NCI-H82 (cell line): ENCODE measurements around the gene NEDD4.
A peak's percentile ranks its signal among the peaks of the same experiment; 100 is the strongest.
"Not testable (repeated sequence)": the region's sequence is repeated elsewhere in the genome, so short reads cannot be mapped to it uniquely, and the experiment has no call there.

Experiments
- DNase-seq: peaks from one replicate; lab custom pipeline; 2025; lab: John Stamatoyannopoulos, UW

Gene NEDD4

GRCh38 chr15:55958349-55958748 is 35.1 kb downstream of the NEDD4 start:
- DNase-seq = no peak

DNA sequence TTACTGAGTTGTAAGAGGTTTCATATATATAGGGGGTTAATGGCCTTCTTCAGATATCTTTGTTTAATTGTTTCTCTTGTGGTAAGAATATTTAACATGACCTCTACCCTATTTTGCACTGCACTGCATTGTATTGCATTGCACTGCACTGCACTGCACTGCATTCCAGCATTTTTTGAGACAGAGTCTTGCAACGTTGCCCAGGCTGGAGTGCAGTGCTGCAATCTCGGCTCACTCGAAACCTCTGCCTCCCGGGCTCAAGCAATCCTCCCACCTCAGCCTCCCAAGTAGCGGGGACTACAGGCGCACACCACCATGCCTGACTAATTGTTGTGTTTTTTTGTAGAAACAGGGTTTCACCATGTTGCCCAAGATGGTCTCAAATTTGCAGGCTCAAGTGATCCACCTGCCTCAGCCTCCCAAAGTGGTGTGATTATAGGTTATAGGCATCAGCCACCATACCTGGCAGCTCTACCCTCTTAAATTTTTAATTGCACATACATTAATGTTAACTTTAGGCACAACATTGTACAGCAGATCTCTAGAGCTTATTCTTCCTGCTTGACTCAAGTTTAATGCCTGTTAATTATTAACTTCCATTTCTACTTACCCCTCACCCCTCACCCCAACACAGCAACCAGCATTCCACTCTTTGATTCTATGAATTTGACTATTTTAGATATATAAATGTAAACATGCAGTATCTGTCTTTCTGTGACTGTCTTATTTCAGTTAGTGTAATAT is 38.4 kb downstream of the NEDD4 start:
- DNase-seq = no peak

DNA sequence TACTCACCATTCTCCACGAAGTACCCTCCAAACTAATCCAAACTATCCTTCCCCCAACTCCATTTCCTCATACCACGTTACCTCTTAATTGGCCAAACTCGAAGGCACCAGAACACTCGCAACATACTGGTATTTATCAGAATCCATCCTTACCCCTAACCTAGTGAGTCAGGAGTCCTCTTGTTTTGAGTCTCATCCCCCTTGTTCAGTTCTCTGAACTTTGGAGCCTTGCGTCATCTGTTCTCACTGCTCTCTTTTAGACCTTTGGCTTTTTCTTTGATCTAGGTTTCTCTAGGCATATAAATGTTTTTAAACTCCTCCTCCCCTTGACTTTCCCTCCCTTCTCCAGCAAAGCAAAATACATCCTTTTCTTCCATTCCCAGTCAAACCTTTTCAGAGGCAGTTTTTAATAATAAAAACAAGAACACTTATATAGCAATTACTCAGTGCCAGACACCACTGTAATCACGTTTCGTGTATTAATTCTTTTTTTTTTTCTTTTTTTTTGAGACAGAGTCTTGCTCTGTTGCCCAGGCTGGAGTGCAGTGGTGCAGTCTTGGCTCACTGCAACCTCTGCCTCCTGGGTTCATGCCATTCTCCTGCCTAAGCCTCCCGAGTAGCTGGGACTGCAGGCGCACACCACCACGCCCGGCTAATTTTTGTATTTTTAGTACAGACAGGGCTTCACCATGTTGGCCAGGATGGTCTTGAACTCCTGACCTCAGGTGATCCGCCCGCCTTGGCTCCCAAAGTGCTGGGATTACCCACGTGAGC is 40.7 kb downstream of the NEDD4 start:
- DNase-seq = not testable (repeated sequence)

GRCh38 chr15:55944606-55945005 is 48.8 kb downstream of the NEDD4 start:
- DNase-seq = not testable (repeated sequence)

DNA sequence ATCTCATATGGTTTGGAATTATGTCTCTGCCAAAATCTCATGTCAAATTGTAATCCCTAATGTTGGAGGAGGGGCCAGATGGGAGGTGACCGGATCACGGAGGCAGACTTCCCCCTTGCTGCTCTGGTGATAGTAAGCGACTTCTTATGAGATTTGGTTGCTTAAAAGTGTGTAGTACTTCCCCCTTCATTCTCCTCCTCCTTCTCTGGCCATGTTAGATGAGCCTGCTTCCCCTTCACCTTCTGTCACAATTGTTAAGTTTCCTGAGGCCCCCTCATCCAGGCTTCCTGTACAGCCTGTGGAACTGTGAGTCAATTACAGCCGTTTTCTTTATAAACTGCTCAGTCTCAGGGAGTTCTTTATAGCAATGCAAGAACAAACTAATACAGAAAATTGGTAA is 51.1 kb downstream of the NEDD4 start:
- DNase-seq = no peak

DNA sequence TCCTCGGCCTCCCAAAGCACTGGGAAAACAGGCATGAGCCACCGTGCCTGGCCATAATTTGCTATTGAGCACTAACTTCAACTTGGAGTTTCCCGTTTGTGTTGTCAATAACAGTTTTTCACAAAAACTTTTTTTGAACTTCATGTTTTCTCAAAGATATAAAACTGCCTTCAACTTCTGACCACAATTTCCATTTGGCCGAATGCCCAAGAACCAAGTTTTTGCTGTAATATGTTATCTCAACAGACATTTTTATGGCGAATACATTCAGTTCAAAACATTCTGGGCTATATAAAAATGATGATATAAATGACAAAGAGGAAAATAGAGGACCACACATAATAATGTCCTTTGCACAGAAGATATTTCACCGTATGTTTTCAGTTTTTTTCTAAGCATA is 56.4 kb downstream of the NEDD4 start:
- no peak for DNase-seq

DNA sequence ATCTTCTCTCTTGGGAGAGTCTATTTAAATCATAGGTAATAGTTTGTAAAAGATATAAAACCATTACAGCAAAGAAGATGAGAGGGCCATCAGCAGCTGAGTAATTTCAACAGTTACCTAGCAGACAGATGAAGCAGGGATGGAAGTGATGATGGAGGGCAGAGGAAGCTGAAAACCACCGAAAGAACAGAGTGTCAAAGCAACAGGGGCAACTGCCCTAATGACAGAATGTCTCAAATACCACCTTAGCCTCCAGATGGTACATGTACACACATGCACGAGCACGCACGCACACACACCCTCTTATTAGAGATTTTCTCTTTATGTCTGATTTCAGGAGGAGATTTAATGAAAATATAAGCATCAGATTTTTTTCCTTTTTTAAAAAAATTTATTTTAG is 64.5 kb downstream of the NEDD4 start:
- DNase-seq = no peak

GRCh38 chr15:55921744-55922143 is 71.7 kb downstream of the NEDD4 start:
- no peak for DNase-seq

GRCh38 chr15:55917881-55918296 is 75.5 kb downstream of the NEDD4 start:
- peak; percentile 50 for DNase-seq

DNA sequence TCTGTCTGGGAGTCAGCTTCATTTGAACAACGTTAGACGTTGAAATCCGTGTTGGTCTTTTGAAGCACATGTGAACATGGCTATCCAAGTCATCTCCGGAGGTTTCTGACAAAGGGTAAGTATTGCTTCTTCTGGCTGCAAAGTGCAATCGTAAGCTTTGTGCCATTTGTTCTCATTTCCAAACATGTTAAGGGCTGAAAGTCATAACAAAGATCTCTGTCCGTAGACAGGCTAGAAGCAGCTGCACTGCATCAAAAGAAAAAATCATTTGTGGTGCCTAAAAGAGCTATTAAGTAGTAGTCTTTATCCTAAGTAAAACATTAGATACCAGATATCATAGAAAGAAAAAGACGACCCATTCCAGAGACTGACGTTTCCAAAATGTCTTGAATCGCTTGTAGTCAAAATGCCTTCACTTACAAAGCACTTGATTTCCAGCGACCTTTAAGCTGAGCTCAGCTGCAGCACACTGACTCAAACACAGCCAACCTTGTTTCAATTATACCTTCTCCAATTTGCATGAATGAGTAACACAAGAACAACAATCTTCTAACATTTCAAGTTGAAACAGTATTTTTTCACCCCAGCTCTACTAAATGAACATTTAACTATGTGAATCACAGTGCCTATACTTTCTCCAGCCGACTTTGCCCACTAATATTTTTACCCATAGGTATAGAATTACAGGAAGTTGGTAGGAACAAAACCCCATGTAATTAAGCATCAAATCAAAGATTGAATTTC is 76.6 kb downstream of the NEDD4 start:
- no peak for DNase-seq

DNA sequence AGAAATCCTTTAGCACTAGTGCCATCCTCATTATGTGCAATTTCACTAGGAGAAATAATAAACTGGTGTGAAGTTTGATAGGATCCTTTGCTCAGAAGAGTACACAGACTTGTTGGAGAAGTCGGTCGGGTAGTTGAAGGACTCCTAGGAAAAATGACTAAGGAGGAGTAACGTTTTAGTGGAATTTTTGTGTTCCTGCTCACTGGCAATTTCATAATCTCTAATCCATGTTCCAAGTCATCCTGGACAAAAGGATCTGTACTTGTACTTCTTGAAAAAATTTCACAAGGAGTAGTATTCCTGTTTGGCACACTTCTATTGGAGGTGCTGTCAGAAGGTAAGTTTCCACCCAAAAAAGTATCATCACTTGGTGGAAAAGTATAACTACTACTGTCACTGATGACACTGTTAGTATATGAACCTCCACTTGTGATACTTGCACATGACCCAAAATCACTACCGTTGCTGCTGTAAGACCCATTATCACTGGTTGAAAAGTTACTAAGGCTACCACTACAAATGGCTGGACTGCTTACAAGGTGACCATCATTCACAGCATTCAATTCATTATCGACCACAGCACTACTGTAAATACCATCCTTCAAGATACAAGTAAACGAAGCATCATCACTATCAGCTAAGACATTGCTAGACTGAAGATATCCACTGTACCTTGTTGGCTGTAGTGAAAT is 77.4 kb downstream of the NEDD4 start:
- no peak for DNase-seq

DNA sequence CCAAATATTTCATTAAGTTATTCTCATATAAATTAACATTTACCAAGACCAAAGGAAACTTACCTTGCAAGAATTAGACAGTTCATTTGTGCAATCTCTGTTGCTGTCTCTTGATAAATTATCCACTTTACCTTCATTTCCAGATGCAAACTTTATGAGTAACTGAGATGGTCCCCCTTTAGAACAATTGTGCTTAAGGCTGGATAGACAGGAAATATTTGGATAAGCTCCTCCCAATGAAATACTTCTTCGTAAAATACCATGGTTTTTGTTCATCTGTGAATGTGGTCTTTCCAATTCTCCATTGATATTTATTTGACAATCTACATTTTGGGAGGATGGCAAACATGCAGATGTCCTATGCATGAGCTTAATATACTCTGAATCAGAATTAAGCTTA is 78.2 kb downstream of the NEDD4 start:
- no peak for DNase-seq

- no peak for DNase-seq
Observed at GRCh38 chr15:55914446-55914845, 79.0 kb downstream of the NEDD4 start.

GRCh38 chr15:55912982-55913381 is 80.4 kb downstream of the NEDD4 start:
- no peak for DNase-seq

DNA sequence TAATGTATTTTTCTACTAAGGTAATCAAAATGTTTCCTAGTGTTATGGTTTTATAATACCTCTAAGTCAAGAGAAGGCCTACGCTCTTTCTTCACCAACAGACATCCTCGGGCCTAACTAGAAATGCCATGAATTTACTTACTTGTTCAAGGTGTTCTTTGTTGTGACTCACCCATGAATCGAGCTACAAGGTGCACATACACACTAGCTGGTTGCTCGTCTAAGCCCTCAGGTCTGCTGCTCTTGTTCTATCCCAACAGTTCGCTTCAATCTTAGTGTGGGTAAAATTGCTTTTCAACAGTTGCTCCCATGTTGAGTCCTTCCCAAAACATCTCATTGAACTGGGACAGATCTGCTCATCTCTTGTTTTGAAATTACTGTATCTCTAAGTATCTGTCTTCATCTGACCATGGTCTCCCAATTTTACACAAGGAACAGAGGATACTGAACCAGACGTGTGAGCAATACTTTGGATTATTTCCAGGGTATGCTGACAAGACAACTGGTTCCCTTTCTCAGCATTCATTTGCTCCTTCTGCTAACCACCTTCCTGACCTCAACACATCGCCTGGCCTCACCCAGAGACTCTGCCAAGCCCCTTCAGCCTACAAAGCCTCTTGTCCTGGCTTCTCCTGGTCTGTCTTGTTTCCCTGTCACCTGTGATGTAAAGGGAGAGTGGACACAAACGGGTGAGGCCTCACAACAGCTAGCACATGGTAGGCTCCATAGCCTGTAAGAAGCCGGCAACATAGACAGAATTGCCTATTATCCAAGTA is 84.2 kb downstream of the NEDD4 start:
- DNase-seq = no peak

DNA sequence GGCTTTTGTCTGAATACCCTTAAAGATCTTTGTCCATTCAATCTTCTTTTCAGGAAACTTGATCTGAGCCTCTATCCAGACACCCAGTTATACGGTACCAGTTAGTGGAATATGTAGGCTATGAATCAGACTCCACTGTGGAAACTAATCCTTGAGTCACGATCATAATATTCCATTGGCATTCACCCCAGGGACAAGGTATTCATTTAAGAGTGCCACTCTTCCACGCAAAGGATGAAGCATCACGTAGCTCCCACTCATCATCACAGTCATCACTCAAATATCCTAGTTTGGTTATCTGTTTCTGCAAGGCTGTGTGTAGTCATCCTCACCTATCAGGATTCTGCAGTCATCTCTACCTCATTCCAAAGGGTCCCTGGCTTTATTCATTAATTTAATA is 85.6 kb downstream of the NEDD4 start:
- no peak for DNase-seq

- no peak for DNase-seq
Observed at GRCh38 chr15:55902981-55903380, 90.4 kb downstream of the NEDD4 start.

- DNase-seq = no peak
Observed at GRCh38 chr15:55900019-55900418, 93.4 kb downstream of the NEDD4 start.

GRCh38 chr15:55899537-55899936 is 93.9 kb downstream of the NEDD4 start:
- DNase-seq = peak; percentile 24

- DNase-seq = peak; percentile 80
Observed at GRCh38 chr15:55897560-55898336, 95.7 kb downstream of the NEDD4 start.
